Right atrium auricular region (tissue), 2 donors: ENCODE data around the gene CHRDL2. TPM values are rescaled to one million over a fixed set of nuclear protein-coding genes. Genes with fewer than 3 reads are reported as not detected.
A peak's percentile ranks its signal among the peaks of the same experiment; 100 is the strongest.

Experiments
- DNase-seq: peaks from one replicate; pipeline ENCODE4 v3.0.0-alpha.2; 2019; ENCODE audit warnings: low spot score
- H3K27ac ChIP-seq, 2 donors: fragments of 200-600 bp; sonication (generic); 1 replicate in 1 of 2; 2 replicates in 1 of 2; pipeline ENCODE4 v1.5.1; 2016 to 2019
- H3K27me3 ChIP-seq, 2 donors: fragments of 200-600 bp; sonication (generic); one replicate each; pipeline versions ENCODE4 v1.5.1 to v1.6.0; 2017 to 2019
- H3K36me3 ChIP-seq: fragments of 200-600 bp; sonication (generic); one replicate; pipeline ENCODE4 v1.5.1; 2016
- H3K4me1 ChIP-seq, 2 donors: fragments of 200-600 bp; sonication (generic); one replicate each; pipeline versions ENCODE4 v1.5.1 to v1.6.0; 2017 to 2019
- H3K4me3 ChIP-seq, 2 donors: fragments of 200-600 bp; sonication (generic); 1 replicate in 1 of 2; 2 replicates in 1 of 2; pipeline ENCODE4 v1.5.1; 2017 to 2019; ENCODE audit warnings: mild to moderate bottlenecking in 1 of 2, moderate library complexity in 1 of 2
- H3K9me3 ChIP-seq, 2 donors: fragments of 200-600 bp; sonication (generic); one replicate each; pipeline ENCODE4 v1.5.1; 2019
- CTCF ChIP-seq, 2 donors: fragments of 200-600 bp; sonication (generic); IDR thresholded peaks; one replicate each; pipeline ENCODE4 v1.5.1; 2019; ENCODE audit warnings: antibody characterized with exemption in 2 of 2
- total RNA-seq, 2 donors: library from RNA; depleted of rRNA; stranded (reverse); fragments of >200 nt; gene quantifications; one replicate each; pipeline ENCODE4 v1.1.0, GENCODE V29; 2016

Gene CHRDL2
- total RNA-seq, 2 donors from 2014 or later: 2.0 to 4.2 TPM

GRCh38 chr11:74697722-74698121 lies 33.5 kb downstream of the CHRDL2 start:
- H3K27ac ChIP-seq: peak overlapping the region; percentile 77 to 84
- no peaks in the 10 kb centered on the region for H3K27me3 ChIP-seq
- H3K9me3 ChIP-seq: no peaks in the 10 kb centered on the region
- no peaks in the 10 kb centered on the region for H3K36me3 ChIP-seq
- peaks cover 0 to 23% of the 10 kb centered on the region in 2 donors for H3K4me1 ChIP-seq
- no peak overlapping the region for H3K4me3 ChIP-seq
- no peak for TF ChIP-seq CTCF (IDR thresholded peaks at IDR 0.05)
- DNase-seq: no peak

GRCh38 chr11:74696939-74697675 lies 34.1 kb downstream of the CHRDL2 start:
- no peak for TF ChIP-seq CTCF (IDR thresholded peaks at IDR 0.05)
- DNase-seq: peak; percentile 93
- H3K27ac ChIP-seq: peak overlapping the region; percentile 77 to 84

DNA sequence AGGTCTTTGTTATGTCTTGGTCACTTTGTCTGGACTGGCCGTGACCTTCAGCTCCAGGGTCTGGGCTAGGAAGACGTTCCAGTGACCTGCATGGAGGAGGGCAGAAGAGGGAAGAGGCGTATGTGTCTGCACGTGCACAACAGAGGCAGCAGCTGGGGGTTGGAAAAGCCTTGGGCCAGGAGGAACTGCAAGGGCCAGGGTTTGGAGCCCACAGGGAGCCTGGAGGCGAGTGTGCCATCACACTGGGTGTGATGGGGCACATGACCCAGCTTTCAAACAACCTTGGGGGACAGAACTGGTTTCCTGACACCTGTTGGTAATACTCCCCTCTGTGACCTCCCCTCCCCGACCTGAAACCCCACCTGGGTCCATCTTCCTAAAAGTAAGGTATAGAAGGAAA lies 34.7 kb downstream of the CHRDL2 start:
- H3K27me3 ChIP-seq: no peaks in the 10 kb centered on the region
- no peak for TF ChIP-seq CTCF (IDR thresholded peaks at IDR 0.05)
- H3K9me3 ChIP-seq: no peaks in the 10 kb centered on the region
- peak overlapping the region; percentile 77 to 84 for H3K27ac ChIP-seq
- peaks cover 0 to 20% of the 10 kb centered on the region in 2 donors for H3K4me1 ChIP-seq
- no peak for DNase-seq
- no peak overlapping the region for H3K4me3 ChIP-seq
- no peaks in the 10 kb centered on the region for H3K36me3 ChIP-seq

More at GRCh38 chr11:74696939-74697675, 34.1 kb downstream of the CHRDL2 start:
- peaks cover 0 to 20% of the 10 kb centered on the region in 2 donors for H3K4me1 ChIP-seq
- H3K36me3 ChIP-seq: no peaks in the 10 kb centered on the region
- H3K9me3 ChIP-seq: no peaks in the 10 kb centered on the region
- H3K27me3 ChIP-seq: no peaks in the 10 kb centered on the region
- H3K4me3 ChIP-seq: peak overlapping the region in 1 of 2 donors; percentile 31

DNA sequence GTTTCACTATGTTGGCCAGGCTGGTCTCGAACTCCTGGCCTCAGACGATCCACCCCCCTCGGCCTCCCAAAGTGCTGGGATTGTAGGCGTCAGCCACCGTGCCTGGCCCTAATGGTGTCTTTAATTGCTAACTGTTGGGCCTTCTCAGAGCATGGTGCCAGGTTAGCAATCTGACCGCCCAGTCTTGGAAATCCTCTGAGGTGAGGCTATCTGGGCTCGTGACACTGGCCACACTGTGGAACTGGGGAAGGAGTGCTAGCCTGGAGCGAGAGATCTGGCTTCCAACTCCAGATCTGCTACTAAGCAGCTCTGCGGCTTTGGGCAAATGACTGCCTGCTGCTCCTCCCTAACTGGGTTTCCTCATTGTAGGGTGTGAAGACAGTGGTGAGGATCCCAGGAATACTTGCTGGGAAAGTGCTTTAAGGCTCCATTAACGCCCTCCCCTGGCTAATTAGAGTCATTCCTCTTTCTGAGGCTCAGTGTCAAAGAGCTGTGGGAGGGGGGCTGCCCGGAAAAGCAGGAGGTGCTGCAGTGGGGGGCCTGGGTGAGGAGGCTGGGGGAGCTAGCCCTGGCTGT lies 35.4 kb downstream of the CHRDL2 start:
- peaks cover 0 to 20% of the 10 kb centered on the region in 2 donors for H3K4me1 ChIP-seq
- H3K27ac ChIP-seq: peak overlapping the region; percentile 77 to 84
- H3K27me3 ChIP-seq: no peaks in the 10 kb centered on the region
- H3K36me3 ChIP-seq: no peaks in the 10 kb centered on the region
- no peaks in the 10 kb centered on the region for H3K9me3 ChIP-seq
- TF ChIP-seq CTCF (IDR thresholded peaks at IDR 0.05): no peak
- no peak overlapping the region for H3K4me3 ChIP-seq
- no peak for DNase-seq

- DNase-seq: no peak
- Histone ChIP-seq H3K4me3 (no peak overlapping the region), H3K9me3 (no peaks in the 10 kb centered on the region), H3K4me1 (peaks cover 0 to 20% of the 10 kb centered on the region in 2 donors), H3K27me3 (no peaks in the 10 kb centered on the region), H3K27ac (no peak overlapping the region), H3K36me3 (no peaks in the 10 kb centered on the region)
- TF ChIP-seq CTCF (IDR thresholded peaks at IDR 0.05): no peak
Measured at GRCh38 chr11:74694136-74694930, 36.9 kb downstream of the CHRDL2 start.
